Parathyroid adenoma (tissue), 2 donors: Measurements from ENCODE around the gene FBXW7.

ENCODE experiments used
- H2AFZ ChIP-seq: fragments of 300-600 bp; sonication (generic); one replicate; pipeline ENCODE4 v1.7.0; 2017; ENCODE audit warnings: antibody characterized with exemption, mild to moderate bottlenecking
- H3K27ac ChIP-seq: fragments of 300-600 bp; sonication (generic); one replicate; pipeline ENCODE4 v1.7.0; 2017
- H3K27me3 ChIP-seq: fragments of 300-600 bp; sonication (generic); one replicate; pipeline ENCODE4 v1.7.0; 2017; ENCODE audit warnings: low read length; ENCODE audit not compliant: control insufficient read depth, insufficient read depth
- H3K36me3 ChIP-seq: fragments of 300-600 bp; sonication (generic); one replicate; pipeline ENCODE4 v1.7.0; 2017; ENCODE audit warnings: low read length; ENCODE audit not compliant: control insufficient read depth, insufficient read depth
- H3K4me1 ChIP-seq: fragments of 300-600 bp; sonication (generic); one replicate; pipeline ENCODE4 v1.7.0; 2017; ENCODE audit warnings: control low read depth
- H3K4me2 ChIP-seq: fragments of 300-600 bp; sonication (generic); one replicate; pipeline ENCODE4 v1.7.0; 2017; ENCODE audit warnings: low read length
- H3K4me3 ChIP-seq: fragments of 300-600 bp; sonication (generic); one replicate; pipeline ENCODE4 v1.7.0; 2017; ENCODE audit warnings: low read depth, low read length
- H3K79me2 ChIP-seq: fragments of 300-600 bp; sonication (generic); one replicate; pipeline ENCODE4 v1.7.0; 2017; ENCODE audit warnings: control low read depth
- H3K9ac ChIP-seq: fragments of 300-600 bp; sonication (generic); one replicate; pipeline ENCODE4 v1.7.0; 2017; ENCODE audit warnings: mild to moderate bottlenecking
- H3K9me3 ChIP-seq: fragments of 300-600 bp; sonication (generic); one replicate; pipeline ENCODE4 v1.7.0; 2017; ENCODE audit warnings: low read length; ENCODE audit not compliant: control insufficient read depth
- TF ChIP-seq, protein P1 (sequence below): fragments of 300-600 bp; sonication (generic); IDR thresholded peaks from one replicate; pipeline ENCODE4 v1.7.0; 2017; ENCODE audit warnings: antibody characterized with exemption, mild to moderate bottlenecking
- donor health status: primary hyperparathyroidism.

Gene FBXW7

DNA sequence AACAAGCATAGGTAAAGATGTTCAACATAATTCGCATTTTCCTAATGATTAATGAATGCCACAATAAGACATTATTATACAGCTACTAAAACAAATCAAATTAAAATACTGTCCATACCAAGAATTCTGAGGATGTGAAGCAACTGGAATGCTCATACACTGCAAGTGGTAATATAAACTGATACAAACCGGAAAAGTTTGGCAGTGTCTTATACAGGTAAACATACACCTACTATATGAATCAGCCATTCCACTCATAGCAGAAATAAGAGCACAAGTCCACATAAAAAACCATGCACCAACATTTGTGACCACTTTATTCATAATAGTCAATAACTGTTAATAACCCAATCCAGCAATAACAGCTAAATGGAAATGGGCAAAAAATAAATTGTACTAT lies 79.3 kb downstream of the FBXW7 start:
- Histone ChIP-seq H3K36me3 (no peaks in the 10 kb centered on the region), H2AFZ (no peak overlapping the region), H3K4me1 (no peaks in the 10 kb centered on the region), H3K79me2 (peaks cover 3% of the 10 kb centered on the region), H3K27ac (no peak overlapping the region), H3K9ac (no peak overlapping the region), H3K4me2 (no peak overlapping the region), H3K4me3 (no peak overlapping the region), H3K27me3 (no peaks in the 10 kb centered on the region), H3K9me3 (no peaks in the 10 kb centered on the region)
- TF ChIP-seq, protein P1, sequence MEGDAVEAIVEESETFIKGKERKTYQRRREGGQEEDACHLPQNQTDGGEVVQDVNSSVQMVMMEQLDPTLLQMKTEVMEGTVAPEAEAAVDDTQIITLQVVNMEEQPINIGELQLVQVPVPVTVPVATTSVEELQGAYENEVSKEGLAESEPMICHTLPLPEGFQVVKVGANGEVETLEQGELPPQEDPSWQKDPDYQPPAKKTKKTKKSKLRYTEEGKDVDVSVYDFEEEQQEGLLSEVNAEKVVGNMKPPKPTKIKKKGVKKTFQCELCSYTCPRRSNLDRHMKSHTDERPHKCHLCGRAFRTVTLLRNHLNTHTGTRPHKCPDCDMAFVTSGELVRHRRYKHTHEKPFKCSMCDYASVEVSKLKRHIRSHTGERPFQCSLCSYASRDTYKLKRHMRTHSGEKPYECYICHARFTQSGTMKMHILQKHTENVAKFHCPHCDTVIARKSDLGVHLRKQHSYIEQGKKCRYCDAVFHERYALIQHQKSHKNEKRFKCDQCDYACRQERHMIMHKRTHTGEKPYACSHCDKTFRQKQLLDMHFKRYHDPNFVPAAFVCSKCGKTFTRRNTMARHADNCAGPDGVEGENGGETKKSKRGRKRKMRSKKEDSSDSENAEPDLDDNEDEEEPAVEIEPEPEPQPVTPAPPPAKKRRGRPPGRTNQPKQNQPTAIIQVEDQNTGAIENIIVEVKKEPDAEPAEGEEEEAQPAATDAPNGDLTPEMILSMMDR: no peak

DNA sequence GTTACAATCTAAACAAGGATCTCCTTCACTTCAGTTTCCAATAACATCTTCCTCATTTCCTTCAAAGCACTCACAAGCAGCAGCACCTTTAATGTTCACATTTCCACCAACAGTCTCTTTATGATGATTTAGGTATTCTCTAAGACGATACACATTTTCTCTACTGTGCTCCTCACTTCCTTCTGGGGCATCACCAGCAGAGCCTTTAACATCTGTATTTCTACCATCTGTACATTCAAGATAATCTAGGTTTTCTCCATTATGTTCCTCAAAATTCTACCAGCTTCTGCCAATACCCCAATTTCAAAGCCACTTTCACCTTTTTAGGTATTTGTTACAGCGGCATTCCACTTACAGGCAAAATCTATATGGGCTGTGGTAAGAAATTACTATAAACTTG lies 80.6 kb downstream of the FBXW7 start:
- no peak overlapping the region for H2AFZ ChIP-seq

DNA sequence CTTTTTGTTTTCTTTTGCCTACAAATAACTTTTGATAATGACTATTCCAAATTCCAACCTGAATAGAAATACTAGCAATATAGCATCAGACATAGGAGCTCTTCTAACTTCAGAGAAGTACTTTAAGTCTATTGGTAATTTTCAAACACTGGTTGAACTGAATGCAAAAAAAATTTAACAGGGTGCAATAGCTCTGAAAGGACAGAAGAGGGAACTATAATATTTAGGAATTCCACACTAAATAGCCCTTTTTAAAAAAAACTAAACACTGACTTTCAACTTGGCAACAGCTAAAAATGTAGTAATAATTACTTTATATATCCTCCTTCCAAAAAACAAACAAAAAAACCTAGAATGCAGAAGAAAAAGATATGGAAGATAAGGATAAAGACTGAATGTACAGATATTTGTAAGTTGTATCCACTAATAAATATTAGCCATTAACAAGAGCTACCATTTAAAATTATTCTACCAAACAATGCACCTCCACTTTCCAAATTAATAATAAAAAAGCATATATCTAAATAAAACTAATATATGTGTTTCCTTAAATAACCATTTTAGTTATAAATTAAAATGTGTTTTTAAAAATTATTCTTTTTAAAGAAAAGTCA lies 81.4 kb downstream of the FBXW7 start:
- Histone ChIP-seq H3K27me3 (no peaks in the 10 kb centered on the region), H3K4me3 (no peak overlapping the region)

More for the DNA sequence above, 80.6 kb downstream of the FBXW7 start:
- Histone ChIP-seq H3K4me1 (no peaks in the 10 kb centered on the region), H3K4me2 (no peak overlapping the region), H3K4me3 (no peak overlapping the region), H3K27me3 (no peaks in the 10 kb centered on the region), H3K9ac (no peak overlapping the region), H3K9me3 (no peaks in the 10 kb centered on the region), H3K27ac (no peak overlapping the region), H3K36me3 (no peaks in the 10 kb centered on the region), H3K79me2 (peaks cover 3% of the 10 kb centered on the region)
- TF ChIP-seq, protein P1: no peak

DNA sequence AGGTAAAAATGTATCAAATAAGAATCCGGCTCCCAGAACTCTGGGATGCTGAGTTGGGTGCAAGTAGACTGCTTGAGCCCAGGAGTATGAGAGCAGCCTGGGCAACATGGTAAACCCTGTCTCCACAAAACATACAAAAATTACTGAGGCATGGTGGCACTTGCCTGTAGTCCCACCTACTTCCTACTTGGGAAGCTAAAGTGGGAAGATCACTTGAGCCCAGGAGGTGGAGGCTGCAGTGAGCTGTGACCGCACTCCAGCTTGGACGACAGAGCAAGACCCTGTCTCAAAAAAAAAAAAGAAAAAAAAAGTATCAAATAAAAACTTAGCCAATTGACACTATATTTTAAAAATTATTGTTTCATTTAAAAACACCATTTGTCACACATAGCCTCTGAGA lies 84.4 kb downstream of the FBXW7 start:
- H3K27me3 ChIP-seq: no peaks in the 10 kb centered on the region
- H3K4me3 ChIP-seq: no peak overlapping the region
- H3K9ac ChIP-seq: no peak overlapping the region
- no peaks in the 10 kb centered on the region for H3K36me3 ChIP-seq
- no peak overlapping the region for H3K27ac ChIP-seq
- no peaks in the 10 kb centered on the region for H3K9me3 ChIP-seq
- peaks cover 3% of the 10 kb centered on the region for H3K79me2 ChIP-seq
- TF ChIP-seq, protein P1: no peak
- H2AFZ ChIP-seq: no peak overlapping the region
- no peaks in the 10 kb centered on the region for H3K4me1 ChIP-seq
- no peak overlapping the region for H3K4me2 ChIP-seq

More for the DNA sequence above, 81.4 kb downstream of the FBXW7 start:
- no peak overlapping the region for H3K27ac ChIP-seq
- H3K4me1 ChIP-seq: no peaks in the 10 kb centered on the region
- H3K79me2 ChIP-seq: peaks cover 3% of the 10 kb centered on the region
- H3K9ac ChIP-seq: no peak overlapping the region
- TF ChIP-seq, protein P1: peak; percentile 39
- no peak overlapping the region for H2AFZ ChIP-seq
- no peak overlapping the region for H3K4me2 ChIP-seq
- H3K9me3 ChIP-seq: no peaks in the 10 kb centered on the region
- no peaks in the 10 kb centered on the region for H3K36me3 ChIP-seq

DNA sequence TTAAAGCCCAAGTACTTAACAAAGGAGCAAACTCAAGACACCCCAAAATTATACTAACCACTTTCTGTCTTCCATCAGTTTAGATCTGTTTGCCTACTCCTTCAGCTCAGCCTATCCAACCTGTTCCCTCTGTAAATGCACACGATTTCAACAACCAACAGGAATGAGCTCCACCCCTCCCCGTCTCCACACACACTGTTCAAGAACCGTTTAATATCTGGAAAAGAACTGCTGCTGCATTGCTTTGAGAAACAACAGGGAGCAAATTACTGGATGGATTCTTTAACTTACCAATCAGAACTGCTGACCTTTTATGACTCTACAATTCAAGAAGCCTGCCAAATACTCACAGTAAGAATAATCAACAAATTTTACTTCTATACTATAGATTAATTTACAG lies 87.0 kb downstream of the FBXW7 start:
- no peak overlapping the region for H3K4me2 ChIP-seq
- H3K27ac ChIP-seq: no peak overlapping the region
- H2AFZ ChIP-seq: no peak overlapping the region
- no peaks in the 10 kb centered on the region for H3K4me1 ChIP-seq
- no peaks in the 10 kb centered on the region for H3K36me3 ChIP-seq
- peaks cover 3% of the 10 kb centered on the region for H3K79me2 ChIP-seq
- H3K9ac ChIP-seq: no peak overlapping the region
- TF ChIP-seq, protein P1: no peak
- no peak overlapping the region for H3K4me3 ChIP-seq
- no peaks in the 10 kb centered on the region for H3K9me3 ChIP-seq
- H3K27me3 ChIP-seq: no peaks in the 10 kb centered on the region
